ENCODE data around the gene GAL3ST1.

Gene GAL3ST1

DNA sequence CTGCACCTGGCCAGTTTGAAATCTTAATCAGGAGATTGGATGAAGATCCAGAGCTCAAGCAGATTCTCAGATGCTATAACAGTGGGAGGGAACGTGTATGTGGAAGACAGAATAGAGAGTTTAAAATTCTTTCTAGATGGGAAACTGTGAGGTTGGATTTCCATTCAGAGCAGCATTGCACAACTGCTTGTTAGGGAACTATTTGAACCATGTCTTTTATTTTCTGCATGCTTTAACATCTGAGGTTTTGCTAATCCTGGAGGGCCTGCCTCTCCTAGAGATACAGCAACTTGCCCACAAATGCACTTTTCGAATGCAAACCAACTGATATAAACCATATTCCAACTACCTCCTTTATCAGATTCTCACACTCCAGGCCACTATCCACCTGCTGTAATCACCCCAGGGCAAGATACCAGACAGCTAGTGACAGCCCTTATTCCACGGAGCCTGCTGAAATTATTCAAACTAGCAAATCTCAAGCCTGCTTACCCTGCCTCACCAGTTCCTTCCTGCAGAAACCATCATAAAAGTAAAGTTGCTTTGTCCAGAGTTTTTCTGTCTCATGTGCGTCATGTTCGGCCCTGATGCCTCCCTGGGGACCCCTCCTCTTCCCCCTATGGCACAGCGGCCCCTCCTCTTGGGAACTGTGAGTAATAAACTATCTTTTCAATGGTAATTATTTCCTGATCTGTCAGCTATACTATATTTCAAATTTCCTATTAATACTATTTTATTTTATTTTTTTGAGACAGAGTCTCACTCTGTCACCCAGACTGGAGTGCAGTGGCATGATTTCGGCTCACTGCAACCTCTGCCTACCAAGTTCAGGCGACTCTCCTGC is 50.6 kb downstream of the GAL3ST1 start:
- DNase-seq = no peak

DNA sequence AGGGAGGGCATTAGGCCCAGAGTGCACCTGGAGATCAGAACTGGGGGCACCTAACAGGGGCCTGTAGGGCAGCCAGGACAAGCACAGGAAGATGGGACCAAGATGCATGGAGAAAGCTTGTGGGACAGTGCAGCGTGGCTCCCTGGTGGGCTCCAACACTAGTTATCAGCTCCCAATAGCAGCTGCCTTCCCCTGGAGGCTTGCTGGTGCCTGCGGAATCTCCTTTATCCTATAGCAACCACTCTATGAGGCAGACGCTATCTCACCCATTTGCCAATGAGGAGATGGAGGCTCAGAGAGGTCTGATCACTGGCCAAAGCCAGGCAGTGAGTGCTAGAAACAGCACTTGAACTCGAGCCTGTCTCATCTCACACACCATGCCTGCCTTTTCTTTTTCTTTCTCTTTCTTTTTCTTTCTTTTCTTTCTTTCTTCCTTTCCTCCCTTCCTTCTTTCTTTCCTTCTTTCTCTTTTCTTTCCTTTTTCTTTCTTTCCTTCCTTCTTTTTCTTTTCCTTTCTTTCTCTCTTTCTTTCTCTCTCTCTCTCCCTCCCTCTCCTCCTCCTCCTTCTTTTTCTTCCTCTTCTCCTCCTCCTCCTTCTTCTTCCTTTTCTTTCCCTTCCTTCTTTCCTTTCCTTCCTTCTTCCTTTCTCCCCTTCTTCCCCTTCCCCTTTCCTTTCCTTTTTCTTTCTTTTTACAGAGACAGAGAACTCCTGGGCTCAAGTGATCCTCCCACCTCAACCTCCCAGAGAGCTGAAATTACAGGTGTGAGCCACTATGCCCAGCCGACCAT is 52.9 kb downstream of the GAL3ST1 start:
- no peak for DNase-seq

DNA sequence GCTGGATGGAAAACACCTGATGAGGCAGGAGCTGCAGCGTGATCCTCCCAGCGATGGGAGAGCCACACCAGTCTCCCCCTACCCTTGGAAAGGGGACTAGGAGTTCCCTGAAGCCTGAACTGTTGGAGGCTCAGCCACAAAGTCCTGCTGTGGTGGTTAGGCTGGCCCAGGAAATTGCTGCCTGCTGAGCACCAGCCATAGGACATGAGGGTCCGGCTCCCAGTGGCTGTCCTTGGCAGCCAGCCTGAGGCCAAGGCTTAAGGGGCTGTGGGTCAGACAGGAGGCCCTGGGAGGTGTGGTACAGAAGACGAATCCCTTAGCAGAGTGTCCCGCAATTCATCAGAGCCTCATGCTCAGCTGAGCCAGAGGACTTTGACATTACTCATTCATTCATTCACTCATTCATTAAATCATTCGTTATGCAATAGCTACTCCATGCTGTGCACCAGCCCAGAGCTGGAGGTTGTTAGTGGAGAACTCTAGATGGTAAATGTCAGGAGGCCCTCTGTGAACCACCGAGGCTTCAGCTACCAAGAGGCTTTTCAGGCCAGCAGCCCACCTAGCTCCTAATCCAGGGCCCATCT is 54.5 kb downstream of the GAL3ST1 start:
- DNase-seq = no peak

DNA sequence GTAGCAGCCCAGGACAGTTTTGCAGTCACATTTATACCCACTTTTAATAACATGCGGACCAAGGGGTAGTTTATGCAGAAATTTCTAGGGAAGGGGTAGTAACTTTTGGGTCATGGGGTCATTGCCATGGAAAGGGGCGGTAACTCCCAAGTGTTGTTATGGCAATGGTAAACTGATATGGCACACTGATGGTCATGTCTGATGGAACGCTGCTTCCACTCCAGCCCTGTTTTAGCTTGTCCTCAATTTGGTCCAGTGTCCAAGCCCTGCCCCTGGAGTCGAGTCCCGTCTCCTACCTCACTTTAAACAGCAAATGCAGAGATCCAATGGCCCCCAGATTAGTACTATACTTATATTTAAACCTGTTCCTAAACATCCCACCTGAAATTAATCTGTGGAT is 57.7 kb downstream of the GAL3ST1 start:
- DNase-seq = no peak

DNA sequence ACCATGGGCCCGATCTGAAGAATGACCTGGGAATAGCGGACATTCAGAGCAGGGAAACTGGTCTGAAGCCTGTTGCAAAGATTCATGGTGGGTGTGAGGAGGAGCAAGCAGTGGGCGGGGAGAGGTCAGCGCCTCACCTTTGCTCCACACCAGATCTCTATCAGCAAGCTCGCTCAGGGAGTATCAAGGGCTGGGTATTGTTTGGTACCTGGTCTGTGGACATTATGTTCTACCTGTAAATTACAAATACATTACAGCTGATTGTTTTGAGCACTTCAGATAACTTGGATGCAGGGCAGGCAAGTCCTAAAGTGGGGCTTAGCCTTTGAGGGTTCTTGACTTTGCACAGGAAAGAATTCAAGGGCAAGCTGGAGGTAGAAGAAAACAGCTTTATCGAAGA is 58.2 kb downstream of the GAL3ST1 start:
- DNase-seq = no peak

DNA sequence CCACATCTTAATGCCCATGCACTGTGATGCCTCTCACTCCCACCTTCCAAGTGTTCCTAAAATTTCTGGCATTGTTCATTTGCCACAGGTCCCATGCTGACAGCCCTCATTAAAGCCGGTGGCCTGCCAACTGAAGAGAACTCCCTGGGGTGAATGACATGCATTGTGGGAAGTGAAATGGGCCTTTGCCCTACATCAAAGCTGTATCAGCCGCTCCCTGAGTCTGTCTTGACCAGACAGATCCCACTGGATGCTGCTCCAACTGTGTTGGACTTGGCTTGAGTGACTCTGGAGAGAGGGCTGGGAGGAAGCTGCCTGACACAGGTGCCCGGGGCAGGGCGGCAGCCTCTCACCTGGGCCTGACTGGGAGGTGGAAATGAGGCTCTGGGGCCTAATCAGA is 60.2 kb downstream of the GAL3ST1 start:
- no peak for DNase-seq

DNA sequence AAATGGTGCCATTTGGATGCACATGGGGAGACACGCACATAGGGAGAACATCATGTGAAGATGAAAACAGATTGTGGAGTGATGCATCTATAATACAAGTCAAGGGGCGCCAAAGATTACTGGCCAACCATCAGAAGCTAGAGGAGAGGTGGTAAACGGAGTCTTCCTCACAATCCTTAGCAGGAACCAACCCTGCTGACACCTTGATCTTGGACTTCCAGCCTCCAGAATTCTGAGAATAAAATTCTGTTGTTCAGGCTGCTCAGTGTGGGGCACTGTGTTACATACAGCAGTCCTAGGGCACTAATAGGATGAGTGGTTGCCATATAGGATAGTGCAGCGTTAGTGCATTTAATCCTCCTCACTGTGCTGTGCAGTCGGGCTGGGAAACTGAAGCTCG is 61.0 kb downstream of the GAL3ST1 start:
- DNase-seq = no peak

DNA sequence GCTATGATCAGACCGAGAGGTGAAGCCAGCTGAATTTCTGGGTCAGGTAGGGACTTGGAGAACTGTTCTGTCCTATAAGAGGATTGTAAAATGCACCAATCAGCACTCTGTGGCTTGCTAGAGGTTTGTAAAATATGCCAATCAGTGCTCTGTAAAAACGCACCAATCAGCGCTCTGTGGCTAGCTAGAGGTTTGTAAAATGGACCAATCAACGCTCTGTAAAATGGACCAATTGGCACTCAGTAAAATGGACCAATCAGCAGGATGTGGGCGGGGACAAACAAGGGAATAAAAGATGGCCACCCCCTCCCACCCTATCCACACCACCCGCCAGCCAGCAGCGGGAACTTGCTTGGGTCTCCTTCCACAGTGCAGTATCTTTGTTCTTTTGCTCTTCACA is 62.6 kb downstream of the GAL3ST1 start:
- no peak for DNase-seq

DNA sequence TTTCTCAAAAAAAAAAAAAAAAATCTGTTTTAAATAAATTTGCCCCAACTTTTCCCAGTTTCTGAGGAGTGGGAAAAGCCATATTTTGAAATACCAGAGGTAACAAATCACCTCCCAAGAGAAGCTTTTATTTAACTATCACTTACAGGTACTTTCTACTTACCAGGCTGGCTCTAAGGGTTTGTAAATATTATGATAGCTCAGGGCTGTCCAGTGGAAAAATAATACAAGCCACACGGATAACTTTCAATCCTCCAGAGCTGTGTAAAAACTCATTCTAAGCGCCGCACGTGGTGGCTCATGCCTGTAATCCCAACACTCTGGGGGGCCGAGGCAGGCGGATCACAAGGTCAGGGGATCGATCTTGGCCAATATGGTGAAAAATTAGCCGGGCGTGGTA is 63.4 kb downstream of the GAL3ST1 start:
- no peak for DNase-seq

DNA sequence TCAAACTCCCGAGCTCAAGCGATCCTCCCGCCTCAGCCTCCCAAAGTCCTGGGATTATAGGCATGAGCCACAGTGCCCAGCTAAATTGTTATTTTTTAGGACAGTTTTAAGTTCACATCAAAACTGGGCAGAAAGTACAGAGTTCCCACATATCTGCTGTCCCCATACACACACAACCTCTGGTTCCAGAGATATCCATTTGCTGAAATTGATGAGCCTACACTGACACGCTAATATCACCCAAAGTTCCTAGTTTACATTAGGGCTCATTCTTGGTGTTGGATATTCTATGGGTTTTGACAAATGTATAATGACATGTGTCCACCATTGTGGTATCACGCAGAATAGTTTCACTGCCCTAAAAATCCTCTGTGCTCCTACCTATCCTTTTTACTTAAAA is 66.2 kb downstream of the GAL3ST1 start:
- DNase-seq = no peak

DNA sequence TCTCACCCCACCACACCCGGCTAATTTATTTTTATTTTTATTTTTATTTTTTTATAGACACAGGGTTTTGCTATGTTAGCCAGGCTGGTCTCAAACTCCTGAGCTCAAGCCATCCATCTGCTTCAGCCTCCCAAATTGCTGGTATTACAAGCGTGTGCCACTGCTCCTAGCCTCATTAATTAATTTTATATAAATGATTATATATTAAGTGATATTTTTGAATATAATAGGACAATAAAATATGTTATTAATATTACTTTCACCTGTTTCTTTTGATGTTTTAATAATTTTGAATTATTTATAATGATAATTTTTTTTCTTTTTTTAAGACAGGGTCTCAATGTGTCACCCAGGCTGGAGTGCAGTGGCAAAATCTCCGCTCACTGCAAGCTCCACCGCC is 66.8 kb downstream of the GAL3ST1 start:
- no peak for DNase-seq

DNA sequence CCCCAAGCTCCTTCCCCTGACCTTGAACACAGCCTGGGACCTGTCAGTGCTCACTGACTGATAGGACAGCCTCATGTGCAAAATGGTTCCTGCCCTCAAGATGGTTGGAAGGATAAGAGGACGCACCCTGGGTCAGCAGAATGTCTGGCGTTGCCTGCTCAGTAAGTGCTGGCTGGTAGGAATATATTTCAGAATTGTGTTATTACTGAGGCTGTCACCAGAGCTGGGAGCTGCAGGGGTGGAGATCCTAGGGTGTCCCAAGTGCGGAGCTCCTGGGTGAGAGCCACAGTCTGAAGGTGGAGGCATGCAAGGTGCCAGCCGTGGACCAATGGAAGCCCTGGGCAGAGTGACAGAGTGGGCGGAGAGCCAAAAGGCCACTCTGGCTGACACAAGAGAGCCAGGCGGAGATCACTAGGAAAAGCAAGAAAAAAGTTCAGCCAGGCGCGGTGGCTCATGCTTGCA is 67.9 kb downstream of the GAL3ST1 start:
- DNase-seq = no peak
